Testis (tissue), 2 donors: ENCODE data around the gene GNA14.

ENCODE experiments used
- POLR2A ChIP-seq: fragments of 450-650 bp; IDR thresholded peaks from one replicate; pipeline ENCODE4 v1.6.1; 2017; ENCODE audit warnings: antibody characterized with exemption, mild to moderate bottlenecking, moderate library complexity
- TF ChIP-seq, protein P1 (sequence below), 3 experiments: fragments of 450-650 bp in 2 of 3; fragments of 200-600 bp in 1 of 3; sonication (generic) in 1 of 3; IDR thresholded peaks; one replicate each; pipeline ENCODE4 v1.5.1; 2016 to 2019; ENCODE audit warnings: antibody characterized with exemption in 3 of 3, mild to moderate bottlenecking in 2 of 3, moderate library complexity in 1 of 3

DNA sequence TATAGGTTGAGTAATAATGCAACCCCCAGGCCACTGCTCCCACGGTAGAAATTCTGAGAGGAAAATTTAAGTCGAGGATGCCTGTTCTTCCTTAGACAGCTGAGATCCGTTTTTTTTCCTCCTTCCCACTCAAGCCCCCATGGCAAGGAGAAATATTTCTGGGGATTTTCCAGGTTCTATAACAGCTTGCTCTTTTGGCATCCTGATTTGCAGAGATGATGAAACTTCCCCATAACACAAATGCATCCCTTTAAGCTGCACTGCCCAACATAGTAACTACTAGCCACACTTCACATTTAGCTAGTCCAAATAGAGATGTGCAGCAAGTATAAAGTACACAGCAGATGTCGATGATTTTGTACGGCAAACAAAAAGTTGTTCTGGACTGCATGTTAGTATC, 32.5 kb upstream of the GNA14 start:
- no peak for TF ChIP-seq POLR2A
- TF ChIP-seq, protein P1, sequence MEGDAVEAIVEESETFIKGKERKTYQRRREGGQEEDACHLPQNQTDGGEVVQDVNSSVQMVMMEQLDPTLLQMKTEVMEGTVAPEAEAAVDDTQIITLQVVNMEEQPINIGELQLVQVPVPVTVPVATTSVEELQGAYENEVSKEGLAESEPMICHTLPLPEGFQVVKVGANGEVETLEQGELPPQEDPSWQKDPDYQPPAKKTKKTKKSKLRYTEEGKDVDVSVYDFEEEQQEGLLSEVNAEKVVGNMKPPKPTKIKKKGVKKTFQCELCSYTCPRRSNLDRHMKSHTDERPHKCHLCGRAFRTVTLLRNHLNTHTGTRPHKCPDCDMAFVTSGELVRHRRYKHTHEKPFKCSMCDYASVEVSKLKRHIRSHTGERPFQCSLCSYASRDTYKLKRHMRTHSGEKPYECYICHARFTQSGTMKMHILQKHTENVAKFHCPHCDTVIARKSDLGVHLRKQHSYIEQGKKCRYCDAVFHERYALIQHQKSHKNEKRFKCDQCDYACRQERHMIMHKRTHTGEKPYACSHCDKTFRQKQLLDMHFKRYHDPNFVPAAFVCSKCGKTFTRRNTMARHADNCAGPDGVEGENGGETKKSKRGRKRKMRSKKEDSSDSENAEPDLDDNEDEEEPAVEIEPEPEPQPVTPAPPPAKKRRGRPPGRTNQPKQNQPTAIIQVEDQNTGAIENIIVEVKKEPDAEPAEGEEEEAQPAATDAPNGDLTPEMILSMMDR (IDR thresholded peaks at IDR 0.05), result no peak
